ENCODE results near the gene ARID2. TPM values are rescaled to one million over a fixed set of nuclear protein-coding genes. Genes with fewer than 3 reads are reported as not detected.

Gene ARID2
- total and polyA plus RNA-seq, 2 of the 13 experiments (the other 11 are each of a cell fraction or from before 2014, with no cell fraction given), result 15.9 to 22.2 TPM

- Histone ChIP-seq H3K79me2 (ENCODE audit: insufficient read depth, low read length) (peaks cover 56% of the 10 kb centered on the region), H3K9ac (ENCODE audit: insufficient read depth, low read depth, low read length) (peak overlapping the region; percentile 93), H3K4me2 (ENCODE audit: low read depth, low read length) (peak overlapping the region; percentile 89), H3K4me1 (ENCODE audit: insufficient read depth, low read length) (peaks cover 17% of the 10 kb centered on the region), H3K36me3 (replicated peaks in 1 of 2; ENCODE audit: control insufficient read depth in 1 of 2, insufficient read depth in 2 of 2, low read length in 2 of 2) (no peaks in the 10 kb centered on the region), H2AFZ (ENCODE audit: low read length) (peak overlapping the region; percentile 34), H3K27me3 (ENCODE audit: control insufficient read depth in 1 of 2, insufficient read depth in 2 of 2, low read length in 2 of 2) (no peaks in the 10 kb centered on the region; a peak in 1 of 5 replicates), H3K9me3 (ENCODE audit: low read length) (no peaks in the 10 kb centered on the region), H3K27ac (ENCODE audit: extremely low read length, insufficient read depth, low read length) (peak overlapping the region; percentile 95), H4K20me1 (ENCODE audit: insufficient read depth, low read length) (peaks cover 3% of the 10 kb centered on the region; the same call in 1 of the 2 replicates), H3K4me3 (replicated peaks in 1 of 3; ENCODE audit: insufficient read depth in 1 of 3, low read depth in 2 of 3, low read length in 3 of 3) (peak overlapping the region; percentile 93 to 99 (median 97))
- in situ Hi-C loops (cut with HindIII; ENCODE audit: extremely low pct_ligation_motif_present, low pct_unique_long_range_greater_than_20kb), result loop anchor here (5.0 to 25.0 kb wide), 2 partner anchors 184 to 539 kb away; no protein-coding TSS in a partner anchor
- FAIRE-seq (no peak), ATAC-seq (peak; percentile 2; the same call in 2 of the 3 replicates), DNase-seq (ENCODE audit: low spot score) (peak; percentile 9)
- 0% methylated on average over 12 of the region's 42 CpGs for whole genome bisulfite sequencing (ENCODE audit: low lambda C conversion rate)
- intact Hi-C loops (cut with micrococcal nuclease; ENCODE audit: unreplicated experiment), result loop anchor here (5.0 kb wide), 2 partner anchors 266 to 534 kb away; partner anchors contain the start of gene SCAF11
- ChIA-PET POLR2A (interaction anchor here (1.3 to 3.5 kb wide), 2 partner anchors 36 to 265 kb away, joined by 3 to 24 read pairs; partner anchors contain the start of gene SCAF11), CTCF (ENCODE audit: low intra/inter-chr PET ratio, low total read pairs) (interaction anchor here (1.2 kb wide), 1 partner anchor 182 kb away, joined by 3 read pairs; no protein-coding TSS in a partner anchor)
- BruUV-seq (replicated peaks), result no TSS peak
- TF ChIP-seq ZNF225 (CRISPR knock-in tag; IDR thresholded peaks at IDR 0.05) (0 out of 2 replicates have a peak, but pooled peaks have one; percentile 43), HNRNPL (IDR thresholded peaks at IDR 0.05; ENCODE audit: low read depth, low read length) (0 out of 2 replicates have a peak, but pooled peaks have one; percentile 2), NONO (IDR thresholded peaks at IDR 0.05) (no peak), NONO (CRISPR knock-in tag; conservative IDR thresholded peaks at IDR 0.05) (0 out of 2 replicates have a peak, but pooled peaks have one; percentile 2), CCDC6 (CRISPR knock-in tag; IDR thresholded peaks at IDR 0.05) (no peak), ZHX1 (CRISPR knock-in tag; IDR thresholded peaks at IDR 0.05; ENCODE audit: low read depth) (no peak), ZNF430 (CRISPR knock-in tag; IDR thresholded peaks at IDR 0.05) (0 out of 2 replicates have a peak, but pooled peaks have one; percentile 5), ZNF788 (CRISPR knock-in tag; IDR thresholded peaks at IDR 0.05; ENCODE audit: borderline replicate concordance) (no peak), LRRFIP1 (CRISPR knock-in tag; conservative IDR thresholded peaks at IDR 0.05) (no peak), ARID2 (CRISPR knock-in tag; IDR thresholded peaks at IDR 0.05; ENCODE audit: borderline replicate concordance) (peak; percentile 58; the same call in 1 of the 2 replicates), XBP1 (CRISPR knock-in tag; IDR thresholded peaks at IDR 0.05) (0 out of 2 replicates have a peak, but pooled peaks have one; percentile 27), CREBL2 (CRISPR knock-in tag; IDR thresholded peaks at IDR 0.05; ENCODE audit: borderline replicate concordance) (0 out of 2 replicates have a peak, but pooled peaks have one; percentile 45), EED (CRISPR knock-in tag; IDR thresholded peaks at IDR 0.05) (no peak), UBTF (CRISPR knock-in tag; IDR thresholded peaks at IDR 0.05) (peak; percentile 79; the same call in 1 of the 2 replicates), ZNF570 (CRISPR knock-in tag; IDR thresholded peaks at IDR 0.05; ENCODE audit: borderline replicate concordance) (no peak)
Observed at GRCh38 chr12:45726603-45727300, 2.8 kb upstream of the ARID2 start.

All from HepG2 (cell line).